ENCODE results near the gene MAP2. TPM values are rescaled to one million over a fixed set of nuclear protein-coding genes. Genes with fewer than 3 reads are reported as not detected.
A peak's percentile ranks its signal among the peaks of the same experiment; 100 is the strongest.

The MAP2 gene
- total and polyA plus RNA-seq, 5 experiments from 2014 or later = 0.26 to 0.47 TPM; not detected in 3

GRCh38 chr2:209663139-209663538 is 239.3 kb downstream of the MAP2 start:
- POLR2A ChIA-PET = no interaction called here
- ATAC-seq (no peak), DNase-seq (no peak)
- peaks cover 0 to 11% (median 0%) of the 10 kb centered on the region in 9 donors for H3K9me3 Mint-ChIP-seq
- peaks cover 0 to 1% (median 0%) of the 10 kb centered on the region in 5 donors for H3K27me3 Mint-ChIP-seq
- no peaks in the 10 kb centered on the region for H3K36me3 Mint-ChIP-seq
- no peaks in the 10 kb centered on the region for H3K4me1 Mint-ChIP-seq
- H3K4me3 Mint-ChIP-seq = no peak overlapping the region
- H3K27ac Mint-ChIP-seq = no peak overlapping the region

GRCh38 chr2:209663656-209664055 is 239.8 kb downstream of the MAP2 start:
- no peak for DNase-seq
- Mint-ChIP-seq H3K9me3 (peaks cover 0 to 11% (median 0%) of the 10 kb centered on the region in 9 donors), H3K27me3 (peaks cover 0 to 1% (median 0%) of the 10 kb centered on the region in 5 donors), H3K4me1 (no peaks in the 10 kb centered on the region), H3K4me3 (no peak overlapping the region), H3K36me3 (no peaks in the 10 kb centered on the region), H3K27ac (no peak overlapping the region)
- POLR2A ChIA-PET = no interaction called here
- ATAC-seq = no peak

- DNase-seq (no peak), ATAC-seq (no peak)
- Mint-ChIP-seq H3K27me3 (no peaks in the 10 kb centered on the region), H3K36me3 (no peaks in the 10 kb centered on the region), H3K27ac (no peak overlapping the region), H3K4me3 (no peak overlapping the region), H3K9me3 (peaks cover 0 to 11% (median 0%) of the 10 kb centered on the region in 9 donors), H3K4me1 (no peaks in the 10 kb centered on the region)
- POLR2A ChIA-PET = no interaction called here
Observed at GRCh38 chr2:209666296-209666695, 242.4 kb downstream of the MAP2 start.

DNA sequence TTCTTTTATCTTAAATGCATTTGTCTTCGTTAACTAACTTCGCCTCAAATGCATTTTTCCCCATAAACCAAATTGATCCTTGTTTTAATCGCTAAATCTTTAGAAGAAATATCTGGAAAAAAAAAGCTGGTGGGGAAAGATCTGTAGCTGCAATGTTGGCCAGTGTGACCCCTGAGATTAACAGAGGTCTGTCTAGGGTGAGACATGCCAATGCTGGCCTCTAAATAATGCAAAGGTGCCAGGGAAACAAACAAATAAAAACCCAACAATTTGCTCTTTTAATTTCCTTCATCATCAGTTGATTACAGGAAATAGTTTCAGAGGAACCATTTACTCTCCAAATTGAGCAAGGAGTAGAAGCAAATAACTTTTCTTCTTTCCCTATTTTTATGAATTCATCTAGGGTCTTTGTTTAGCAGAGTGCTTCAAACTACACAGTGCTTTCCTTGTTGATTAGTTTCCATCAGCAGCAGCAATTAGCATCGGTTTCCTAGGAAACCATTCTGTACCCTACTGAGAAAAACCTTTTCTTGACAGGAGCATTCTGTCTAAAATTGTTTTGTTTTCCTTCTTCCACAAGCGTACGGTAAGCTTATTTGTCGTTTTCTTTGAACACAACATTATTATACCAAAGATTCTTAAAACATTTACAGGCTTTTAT is 247.3 kb downstream of the MAP2 start:
- Mint-ChIP-seq H3K36me3 (no peaks in the 10 kb centered on the region), H3K9me3 (peaks cover 0 to 2% (median 0%) of the 10 kb centered on the region in 9 donors), H3K27ac (no peak overlapping the region), H3K27me3 (peaks cover 0 to 1% (median 0%) of the 10 kb centered on the region in 5 donors), H3K4me1 (no peaks in the 10 kb centered on the region), H3K4me3 (no peak overlapping the region)
- DNase-seq = no peak
- ATAC-seq = no peak
- POLR2A ChIA-PET = no interaction called here

DNA sequence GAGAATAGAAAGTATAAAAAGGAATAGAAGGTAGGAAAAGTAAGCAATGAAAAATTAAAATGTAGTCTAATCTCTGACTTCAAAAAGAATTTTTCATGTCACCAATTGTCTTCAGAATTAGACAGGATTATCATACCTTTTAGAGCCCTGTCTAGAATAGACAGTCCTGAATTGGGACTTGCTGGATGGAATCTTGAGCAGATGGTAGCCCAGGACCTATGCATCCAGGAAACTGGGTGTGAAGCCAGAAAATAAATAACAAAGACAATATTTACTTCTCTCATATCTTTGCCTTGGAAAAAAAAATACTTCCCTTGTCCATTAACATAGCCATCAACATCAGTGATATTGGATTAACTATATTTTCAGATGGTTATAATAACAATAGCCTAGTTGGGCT is 250.0 kb downstream of the MAP2 start:
- no peak for DNase-seq
- POLR2A ChIA-PET = no interaction called here
- no peak overlapping the region for H3K27ac Mint-ChIP-seq
- H3K4me1 Mint-ChIP-seq = no peaks in the 10 kb centered on the region
- no peak overlapping the region for H3K4me3 Mint-ChIP-seq
- peaks cover 0 to 3% (median 0%) of the 10 kb centered on the region in 9 donors for H3K9me3 Mint-ChIP-seq
- H3K27me3 Mint-ChIP-seq = peaks cover 0 to 2% (median 0%) of the 10 kb centered on the region in 5 donors
- ATAC-seq = no peak
- H3K36me3 Mint-ChIP-seq = no peaks in the 10 kb centered on the region

- H3K27ac Mint-ChIP-seq = no peak overlapping the region
- DNase-seq (no peak), ATAC-seq (no peak)
- peaks cover 0 to 3% (median 0%) of the 10 kb centered on the region in 9 donors for H3K9me3 Mint-ChIP-seq
- no peaks in the 10 kb centered on the region for H3K36me3 Mint-ChIP-seq
- H3K4me3 Mint-ChIP-seq = no peak overlapping the region
- POLR2A ChIA-PET = no interaction called here
- H3K27me3 Mint-ChIP-seq = peaks cover 0 to 2% (median 0%) of the 10 kb centered on the region in 5 donors
- peaks cover 0 to 1% (median 0%) of the 10 kb centered on the region in 4 donors for H3K4me1 Mint-ChIP-seq
Observed at GRCh38 chr2:209680596-209680995, 256.7 kb downstream of the MAP2 start.

DNA sequence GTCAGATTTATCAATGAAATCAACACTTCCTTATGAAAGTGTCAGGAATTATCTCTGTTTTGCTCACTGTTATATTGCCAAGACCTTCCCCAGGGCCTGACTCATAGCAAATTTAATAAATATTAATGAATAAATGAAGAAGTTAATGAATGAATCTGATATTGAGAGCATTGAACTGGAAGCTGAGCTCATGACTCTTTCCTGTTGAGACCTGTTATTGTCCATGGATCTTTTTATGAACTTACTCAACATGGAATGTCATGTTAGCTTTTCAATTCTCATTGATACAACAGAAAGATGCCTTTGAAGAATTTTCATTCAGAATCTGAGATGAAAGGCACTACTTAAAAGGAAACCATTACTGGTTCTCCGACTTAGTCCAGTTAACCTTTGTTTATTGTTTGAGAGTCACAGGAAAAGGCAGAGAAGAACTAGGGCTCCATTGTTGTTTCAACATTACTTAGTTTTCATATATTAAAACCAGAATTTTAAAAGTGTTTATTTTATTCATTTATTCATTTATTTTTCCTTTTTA is 257.4 kb downstream of the MAP2 start:
- POLR2A ChIA-PET = no interaction called here
- ATAC-seq (no peak), DNase-seq (no peak)
- H3K9me3 Mint-ChIP-seq = no peaks in the 10 kb centered on the region
- peaks cover 0 to 1% (median 0%) of the 10 kb centered on the region in 4 donors for H3K4me1 Mint-ChIP-seq
- no peak overlapping the region for H3K4me3 Mint-ChIP-seq
- H3K36me3 Mint-ChIP-seq = no peaks in the 10 kb centered on the region
- H3K27me3 Mint-ChIP-seq = no peaks in the 10 kb centered on the region
- no peak overlapping the region for H3K27ac Mint-ChIP-seq

GRCh38 chr2:209682646-209683045 is 258.8 kb downstream of the MAP2 start:
- H3K36me3 Mint-ChIP-seq = no peaks in the 10 kb centered on the region
- POLR2A ChIA-PET = no interaction called here
- ATAC-seq = no peak
- no peaks in the 10 kb centered on the region for H3K9me3 Mint-ChIP-seq
- peaks cover 0 to 3% (median 0%) of the 10 kb centered on the region in 5 donors for H3K27me3 Mint-ChIP-seq
- H3K27ac Mint-ChIP-seq = no peak overlapping the region
- peaks cover 0 to 4% (median 0%) of the 10 kb centered on the region in 4 donors for H3K4me1 Mint-ChIP-seq
- no peak overlapping the region for H3K4me3 Mint-ChIP-seq
- DNase-seq = no peak

DNA sequence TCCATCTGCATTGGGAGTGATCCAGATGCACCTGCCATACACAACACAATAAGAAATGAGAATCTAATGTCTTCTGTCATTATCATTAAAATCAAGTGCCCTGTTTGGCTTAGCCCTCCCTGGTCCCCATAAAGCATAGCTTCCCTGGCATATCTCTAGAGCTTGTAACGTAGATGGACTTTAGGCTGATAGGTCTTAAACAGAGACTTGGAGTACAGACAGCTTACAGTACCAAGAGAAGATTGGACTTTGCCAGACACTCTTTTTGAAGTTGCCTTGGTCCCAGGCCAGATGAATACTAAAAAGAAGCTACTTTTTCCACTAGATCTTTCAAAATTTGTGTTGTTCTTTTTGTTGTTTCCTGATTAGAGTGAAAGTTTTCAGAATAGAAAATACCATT is 261.5 kb downstream of the MAP2 start:
- POLR2A ChIA-PET = no interaction called here
- H3K27ac Mint-ChIP-seq = no peak overlapping the region
- no peak for ATAC-seq
- H3K4me3 Mint-ChIP-seq = no peak overlapping the region
- H3K27me3 Mint-ChIP-seq = peaks cover 0 to 4% (median 0%) of the 10 kb centered on the region in 5 donors
- DNase-seq = no peak
- H3K9me3 Mint-ChIP-seq = no peaks in the 10 kb centered on the region
- H3K36me3 Mint-ChIP-seq = no peaks in the 10 kb centered on the region
- H3K4me1 Mint-ChIP-seq = peaks cover 0 to 4% (median 0%) of the 10 kb centered on the region in 4 donors

DNA sequence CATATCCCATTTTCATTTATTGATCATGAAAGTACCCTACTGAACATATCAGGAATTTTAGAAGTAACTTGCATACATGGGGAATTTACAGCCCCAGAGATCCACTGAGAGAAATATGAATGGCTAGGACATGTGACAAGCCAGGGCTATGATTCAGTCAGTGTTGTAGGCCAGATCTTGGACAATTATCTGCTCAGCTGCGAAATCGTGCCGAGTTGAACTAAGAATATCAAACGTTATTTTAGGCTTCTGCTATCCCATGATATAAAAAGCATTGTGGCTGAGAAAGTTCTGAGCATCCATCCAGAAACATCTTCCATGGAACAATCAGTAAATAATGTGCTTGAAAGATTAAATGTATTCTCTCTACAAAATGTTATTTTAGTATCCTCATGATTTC is 262.1 kb downstream of the MAP2 start:
- no peaks in the 10 kb centered on the region for H3K9me3 Mint-ChIP-seq
- H3K27ac Mint-ChIP-seq = no peak overlapping the region
- DNase-seq = no peak

DNA sequence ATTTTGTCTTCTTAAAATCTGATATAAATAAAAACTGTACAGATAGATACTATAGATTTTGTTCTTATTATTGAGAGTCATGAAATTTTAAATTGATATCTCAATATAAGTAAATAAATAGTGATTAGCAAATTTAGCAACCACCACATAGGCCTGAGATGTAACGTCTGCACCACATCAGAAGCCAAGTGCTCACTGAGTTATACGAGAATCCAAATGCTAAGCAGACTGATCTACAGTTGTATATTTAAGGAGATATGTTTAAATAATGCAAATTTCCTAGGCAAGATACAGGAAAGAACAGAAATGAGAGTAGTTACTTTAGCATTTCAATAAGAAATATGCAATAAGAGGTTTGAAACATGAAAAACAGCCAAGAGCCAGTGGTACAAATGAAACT is 262.6 kb downstream of the MAP2 start:
- Mint-ChIP-seq H3K9me3 (peaks cover 0 to 2% (median 0%) of the 10 kb centered on the region in 9 donors), H3K4me1 (peaks cover 0 to 4% (median 0%) of the 10 kb centered on the region in 4 donors), H3K4me3 (no peak overlapping the region), H3K27me3 (peaks cover 0 to 4% (median 0%) of the 10 kb centered on the region in 5 donors), H3K36me3 (no peaks in the 10 kb centered on the region), H3K27ac (no peak overlapping the region)
- DNase-seq (no peak), ATAC-seq (no peak)
- POLR2A ChIA-PET = no interaction called here

More for the DNA sequence above, 262.1 kb downstream of the MAP2 start:
- Mint-ChIP-seq H3K4me3 (no peak overlapping the region), H3K36me3 (no peaks in the 10 kb centered on the region), H3K4me1 (peaks cover 0 to 4% (median 0%) of the 10 kb centered on the region in 4 donors), H3K27me3 (peaks cover 0 to 4% (median 0%) of the 10 kb centered on the region in 5 donors)
- POLR2A ChIA-PET = no interaction called here
- no peak for ATAC-seq

- Mint-ChIP-seq H3K4me1 (peaks cover 0 to 4% (median 0%) of the 10 kb centered on the region in 4 donors), H3K4me3 (no peak overlapping the region), H3K27ac (no peak overlapping the region), H3K27me3 (peaks cover 0 to 4% (median 0%) of the 10 kb centered on the region in 5 donors), H3K9me3 (peaks cover 0 to 2% (median 0%) of the 10 kb centered on the region in 9 donors), H3K36me3 (no peaks in the 10 kb centered on the region)
- no peak for DNase-seq
- ATAC-seq = peak in 1 of 2 donors; percentile 23
- POLR2A ChIA-PET = no interaction called here
Observed at GRCh38 chr2:209687323-209687969, 263.6 kb downstream of the MAP2 start.

GRCh38 chr2:209688385-209688784 is 264.5 kb downstream of the MAP2 start:
- H3K36me3 Mint-ChIP-seq = no peaks in the 10 kb centered on the region
- no peak for DNase-seq
- H3K27me3 Mint-ChIP-seq = peaks cover 0 to 4% (median 0%) of the 10 kb centered on the region in 5 donors
- POLR2A ChIA-PET = no interaction called here
- H3K9me3 Mint-ChIP-seq = peaks cover 0 to 2% (median 0%) of the 10 kb centered on the region in 9 donors
- no peak overlapping the region for H3K4me3 Mint-ChIP-seq
- ATAC-seq = no peak
- peaks cover 0 to 2% (median 0%) of the 10 kb centered on the region in 4 donors for H3K4me1 Mint-ChIP-seq
- H3K27ac Mint-ChIP-seq = no peak overlapping the region
